Stimulated activated CD8-positive, alpha-beta memory T cell treated with anti-CD3 and anti-CD28 coated beads, Interleukin-12 subunit alpha, Interleukin-12 subunit beta, amount 100 ng/mL, for 4 hours (primary cell): ENCODE results near the gene ABHD12.
"Not testable (repeated sequence)": the region's sequence is repeated elsewhere in the genome, so short reads cannot be mapped to it uniquely, and the experiment has no call there.

Experiments used
- DNase-seq: peaks from one replicate; pipeline ENCODE4 v3.0.0-alpha.2; 2020; ENCODE audit warnings: low read depth

The ABHD12 gene

DNA sequence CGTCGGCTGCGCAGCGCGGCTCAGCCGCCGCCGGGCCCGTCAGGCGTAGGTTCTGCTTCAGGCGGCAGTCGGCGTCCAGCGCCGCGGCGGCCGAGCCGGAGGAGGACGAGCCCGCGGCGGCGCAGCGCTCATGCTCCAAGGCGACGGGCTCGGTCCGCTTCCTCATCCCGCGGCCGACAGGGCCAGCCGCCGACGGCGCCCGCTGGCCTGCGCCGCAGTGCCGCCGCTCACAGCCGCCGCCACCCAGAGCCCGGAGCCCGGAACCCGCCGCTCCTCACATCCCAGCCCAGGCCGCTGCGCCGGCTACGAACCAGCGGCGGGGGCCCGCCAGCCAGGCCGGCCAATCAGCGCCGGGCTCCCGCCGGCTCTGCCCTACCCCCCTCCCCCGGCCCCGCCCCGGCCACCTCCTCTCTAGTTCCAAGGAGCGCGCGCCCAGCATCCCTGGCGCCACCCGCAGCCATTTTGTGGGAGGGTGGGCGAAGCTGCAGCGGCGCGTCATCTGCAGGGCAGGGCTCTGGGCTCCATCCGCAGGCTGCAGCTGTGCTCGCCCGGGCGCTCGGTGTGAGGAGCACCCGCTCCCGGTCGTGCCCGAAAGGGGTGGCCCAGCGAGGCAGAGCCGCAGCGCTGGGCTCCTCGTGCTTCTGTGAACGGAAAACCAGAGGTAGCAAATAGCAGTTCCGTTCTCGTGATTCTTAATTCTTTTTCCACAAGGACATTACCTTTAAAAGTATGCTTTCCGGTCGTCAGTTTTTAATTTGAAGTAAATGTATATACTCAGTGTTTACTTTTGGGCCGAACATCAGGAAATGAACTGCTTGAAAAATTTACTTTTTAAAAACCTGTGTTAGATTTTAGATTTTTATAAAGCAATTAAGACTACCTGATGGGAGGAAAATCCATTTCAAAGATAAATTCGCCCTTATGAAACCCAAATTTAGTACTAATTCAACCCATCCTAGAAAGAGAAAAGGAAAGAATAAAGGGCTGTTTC is at the start of gene ABHD12:
Gene ABHD12, minus strand, starts transcription at position 298 of the 991 bp plus-strand sequence. Its CDS starts 132 bp downstream, at position 166.
- peak; percentile 92 for DNase-seq

DNA sequence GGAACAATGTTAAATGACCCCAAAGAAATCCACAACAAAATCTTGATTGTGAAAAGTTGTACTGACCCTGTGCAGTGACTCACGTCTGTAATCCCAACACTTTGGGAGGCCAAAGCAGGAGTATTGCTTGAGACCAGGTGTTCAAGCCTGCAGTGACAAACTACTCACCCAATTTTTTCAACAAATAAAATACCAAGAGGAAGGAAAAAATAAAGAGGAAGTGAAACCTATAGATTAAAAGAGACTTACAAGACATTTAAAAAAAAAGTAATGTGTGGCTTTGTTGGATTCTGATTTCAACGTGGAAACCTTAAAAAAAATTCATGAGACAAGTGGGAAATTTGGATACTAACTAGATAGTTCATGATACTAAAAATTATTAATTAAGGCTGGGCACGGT is 48.7 kb upstream of the ABHD12 start:
- DNase-seq = no peak

GRCh38 chr20:25437153-25437581 is 46.5 kb upstream of the ABHD12 start:
- no peak for DNase-seq

DNA sequence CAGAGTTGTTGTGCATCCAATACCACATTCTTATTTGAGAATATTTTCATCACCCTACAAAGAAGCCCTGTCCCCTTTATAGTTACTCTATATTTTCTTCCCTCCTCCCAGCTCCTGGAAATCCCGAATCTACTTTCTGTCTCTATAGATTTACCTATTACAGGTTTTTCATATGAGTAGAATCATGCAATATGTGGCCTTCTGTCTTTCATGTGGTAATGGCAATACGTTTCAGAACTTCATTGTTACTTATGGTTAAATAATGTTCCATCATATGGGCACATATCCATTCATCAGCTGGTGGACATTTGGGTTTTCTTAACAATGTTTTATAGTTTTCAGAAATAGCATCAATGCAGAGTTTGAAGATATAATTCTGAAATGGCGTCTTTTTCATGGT is 33.9 kb upstream of the ABHD12 start:
- no peak for DNase-seq

DNA sequence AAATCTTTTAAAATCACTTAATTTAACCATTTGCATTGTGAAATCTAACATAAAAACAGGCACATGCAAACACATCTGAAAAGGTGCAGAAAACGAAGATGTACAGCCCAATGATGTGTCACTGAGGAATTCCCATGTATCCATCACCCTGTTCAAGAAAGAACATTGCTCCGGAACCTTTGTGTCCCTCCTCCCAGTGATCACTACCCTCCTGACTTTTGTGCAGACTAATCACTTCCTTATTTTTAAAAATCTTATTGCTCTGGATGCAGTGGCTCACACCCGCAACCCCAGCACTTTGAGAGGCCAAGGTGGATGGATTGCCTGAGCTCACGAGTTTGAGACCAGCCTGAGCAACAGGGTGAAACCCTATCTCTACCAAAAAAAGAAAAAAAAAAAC is 31.4 kb upstream of the ABHD12 start:
- no peak for DNase-seq

- DNase-seq = no peak
These were observed 30.5 kb upstream of the ABHD12 start for GRCh38 chr20:25421102-25421501.

- no peak for DNase-seq
These were observed 28.1 kb upstream of the ABHD12 start for GRCh38 chr20:25418776-25419175.

GRCh38 chr20:25408890-25409289 is 18.3 kb upstream of the ABHD12 start:
- DNase-seq = no peak

- no peak for DNase-seq
These were observed 17.5 kb upstream of the ABHD12 start for GRCh38 chr20:25408170-25408547.

DNA sequence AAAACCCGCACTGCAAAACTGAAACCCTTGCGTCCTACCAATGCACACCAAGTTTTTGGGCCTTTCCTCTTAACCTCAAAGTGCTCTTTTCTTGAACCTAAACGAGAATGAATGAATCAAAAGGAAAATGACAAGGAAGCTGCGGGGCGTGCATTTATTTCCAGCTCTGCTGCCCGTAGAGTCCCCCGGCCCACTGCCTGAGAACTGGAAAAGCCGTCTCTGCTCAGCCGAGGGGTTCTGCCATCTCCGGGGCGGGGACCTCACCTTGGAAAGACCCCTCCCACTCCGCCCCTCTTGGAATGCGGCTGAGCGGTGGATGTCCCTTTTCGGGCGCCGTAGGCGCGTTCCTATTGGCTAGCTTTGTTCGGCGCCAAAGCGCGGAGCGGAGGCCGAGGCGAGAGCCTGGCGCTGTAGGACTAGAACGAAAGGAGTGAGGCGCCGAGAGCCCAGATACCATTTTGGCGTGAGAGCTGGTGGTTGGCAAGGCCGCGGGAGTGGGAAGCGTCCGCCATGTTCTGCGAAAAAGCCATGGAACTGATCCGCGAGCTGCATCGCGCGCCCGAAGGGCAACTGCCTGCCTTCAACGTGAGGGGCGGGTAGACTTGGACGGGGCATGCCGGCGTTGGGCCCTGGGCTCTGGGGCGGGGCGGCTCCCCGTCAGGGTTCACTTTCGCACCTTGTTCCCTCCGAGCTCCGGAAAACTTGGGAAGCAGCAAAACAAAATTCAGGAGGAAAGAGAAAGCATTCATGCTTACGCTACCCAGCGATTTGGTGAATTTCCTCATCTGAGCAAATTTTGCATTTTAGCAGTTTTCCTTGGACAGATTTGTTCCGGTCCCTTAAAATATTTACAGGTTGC is 16.9 kb upstream of the ABHD12 start, which contains the start of gene GINS1:
Gene GINS1, plus strand, starts transcription at position 363 of the 859 bp plus-strand sequence. Its CDS starts 148 bp downstream, at position 511.
- peak; percentile 50 for DNase-seq

DNA sequence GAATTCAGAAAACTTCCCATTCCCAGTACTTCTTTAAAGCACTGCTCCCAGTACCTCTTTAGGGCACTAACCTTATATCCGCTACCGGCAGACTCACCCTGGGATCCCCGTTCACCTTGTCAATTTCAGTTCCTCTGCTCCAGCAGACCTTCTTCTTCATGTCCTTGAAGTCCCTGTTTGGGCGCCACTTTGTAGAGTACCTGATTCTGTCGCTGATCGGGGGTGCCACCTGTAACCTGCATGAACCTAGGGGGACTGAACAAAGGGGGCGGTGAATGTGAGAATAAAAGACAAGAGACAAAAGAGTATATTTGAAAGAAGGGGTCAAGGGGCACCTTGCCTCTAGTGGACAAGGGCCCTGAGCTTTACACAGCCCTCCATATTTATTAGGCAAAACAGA is 11.9 kb upstream of the ABHD12 start:
- no peak for DNase-seq

DNA sequence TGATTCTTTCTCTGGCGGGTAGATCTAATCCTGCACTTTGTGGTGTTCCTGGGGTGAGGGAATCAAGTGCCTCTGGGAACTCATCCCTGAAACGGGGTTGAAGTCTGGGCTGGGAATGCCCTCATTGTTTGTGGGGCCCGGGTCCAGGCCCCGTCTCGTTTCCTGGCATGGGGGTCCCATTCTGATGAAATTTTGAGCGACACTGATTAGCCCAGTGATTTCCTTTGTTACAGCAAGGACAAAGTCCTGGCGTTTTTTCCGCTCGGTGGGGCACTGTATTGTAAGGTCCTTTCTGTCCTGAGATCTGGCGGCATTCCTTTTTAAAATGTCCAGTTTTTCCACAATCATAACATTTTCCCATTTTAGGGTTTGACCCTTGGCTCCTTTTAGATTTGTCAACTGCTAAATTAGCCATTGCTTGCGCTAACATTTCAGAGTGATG is 9.7 kb upstream of the ABHD12 start:
- DNase-seq = not testable (repeated sequence)

- no peak for DNase-seq
These were observed 8.4 kb upstream of the ABHD12 start for GRCh38 chr20:25399037-25399430.

GRCh38 chr20:25398376-25399036 is 7.9 kb upstream of the ABHD12 start:
- DNase-seq = no peak

DNA sequence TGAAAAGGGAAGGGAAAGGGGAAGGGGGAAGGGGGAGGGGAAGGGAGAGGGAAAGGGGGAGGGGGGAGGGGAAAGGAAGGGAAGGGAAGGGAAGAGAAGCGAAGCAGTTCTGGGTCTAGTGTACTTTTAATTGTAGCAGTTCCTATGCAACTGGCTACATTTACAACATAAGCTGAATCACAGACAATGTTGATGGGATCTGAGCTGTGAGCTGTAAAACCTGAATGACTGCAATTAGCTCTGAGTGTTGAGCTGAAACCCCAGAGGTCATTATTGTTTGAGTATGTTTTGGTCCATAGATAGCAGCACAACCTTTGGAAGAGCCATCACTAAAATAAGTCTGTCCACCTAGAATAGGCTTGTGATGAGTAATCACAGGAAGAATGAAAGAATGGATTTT is 7.2 kb upstream of the ABHD12 start:
- DNase-seq = no peak

- DNase-seq = no peak
These were observed 6.5 kb upstream of the ABHD12 start for GRCh38 chr20:25397096-25397495.

- no peak for DNase-seq
These were observed 4.4 kb upstream of the ABHD12 start for GRCh38 chr20:25394996-25395395.

- no peak for DNase-seq
These were observed 3.6 kb upstream of the ABHD12 start for GRCh38 chr20:25394276-25394675.

DNA sequence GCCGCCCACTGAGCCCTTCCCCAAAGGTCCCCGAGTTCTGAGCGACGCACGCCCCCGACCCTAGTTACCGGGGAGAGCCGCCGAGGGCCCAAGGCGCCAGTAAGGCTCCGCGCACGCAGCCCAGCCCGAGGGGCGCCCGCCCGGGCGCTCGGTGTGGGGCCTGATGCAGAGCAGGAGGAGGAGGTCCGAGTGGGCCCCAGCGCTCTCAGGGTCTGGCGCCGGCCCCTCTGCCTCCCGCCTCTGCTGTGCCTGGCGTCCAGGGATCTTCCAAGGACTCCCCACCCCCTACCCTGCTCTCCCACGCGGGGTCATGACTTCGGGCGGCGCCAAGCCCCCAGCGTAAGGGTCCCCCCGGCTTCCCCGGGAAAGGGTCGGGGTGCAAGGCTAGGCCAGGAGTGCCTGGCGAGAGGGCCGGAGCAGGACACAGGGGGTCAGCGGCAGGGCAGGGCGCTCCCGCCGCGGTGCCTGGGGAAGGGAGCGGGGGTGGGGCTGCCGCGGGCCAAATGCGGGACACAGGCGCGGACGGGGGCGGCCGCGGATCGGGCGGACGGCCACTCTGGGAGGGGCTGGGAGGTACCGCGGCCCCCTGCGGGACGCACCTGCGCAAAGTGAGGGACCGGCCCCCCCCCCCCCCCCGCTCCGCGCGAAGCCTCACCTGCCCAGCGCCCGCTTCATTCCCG is 637 bp downstream of the ABHD12 start:
- peak; percentile 8 for DNase-seq

- DNase-seq = no peak
These were observed 1.2 kb downstream of the ABHD12 start for GRCh38 chr20:25389401-25389857.

- DNase-seq = no peak
These were observed 7.8 kb downstream of the ABHD12 start for GRCh38 chr20:25382704-25383370.
